ENCODE measurements around the gene EHD4. TPM values are rescaled to one million over a fixed set of nuclear protein-coding genes. Genes with fewer than 3 reads are reported as not detected.

The EHD4 gene
- total RNA-seq, 1 donor from 2014 or later, result 21.1 TPM

DNA sequence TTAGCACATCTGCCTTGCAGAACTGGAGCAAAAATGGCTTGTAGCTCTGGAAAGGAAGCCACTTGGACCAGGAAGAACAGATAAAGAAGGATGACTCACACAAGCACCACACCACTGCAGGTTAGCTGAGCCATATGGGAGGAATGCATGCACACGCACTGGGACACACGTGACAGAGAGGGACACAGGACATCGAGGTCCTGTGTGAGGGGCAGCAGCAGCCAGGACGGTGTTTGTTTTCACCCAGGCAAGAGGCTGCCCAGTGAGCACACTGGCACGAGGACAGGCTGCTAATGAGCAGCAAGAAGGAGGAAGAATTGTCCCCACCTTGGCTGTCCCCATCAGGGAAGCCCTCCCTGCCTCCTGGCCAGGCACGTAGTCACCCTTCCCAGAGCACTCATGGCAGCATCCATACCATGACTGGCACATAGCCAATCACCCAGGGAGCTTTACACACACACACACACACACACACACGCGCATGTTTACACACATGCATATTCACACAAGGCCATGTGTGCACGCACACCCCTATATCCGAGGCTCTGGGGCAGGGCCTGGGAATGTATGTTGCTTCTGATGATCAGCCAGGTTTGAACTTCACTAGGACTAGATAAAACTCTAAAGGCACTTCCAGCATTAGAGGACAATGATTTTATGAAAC is 54.5 kb downstream of the EHD4 start:
- H3K36me3 ChIP-seq (ENCODE audit: control insufficient read depth, insufficient read depth, low read length), result peaks cover 18% of the 10 kb centered on the region
- DNase-seq (ENCODE audit: low read depth) (peak; percentile 78), FAIRE-seq (peak; percentile 81)
- H3K4me3 ChIP-seq (ENCODE audit: low read depth, low read length), result no peak overlapping the region
- TF ChIP-seq, protein P1, sequence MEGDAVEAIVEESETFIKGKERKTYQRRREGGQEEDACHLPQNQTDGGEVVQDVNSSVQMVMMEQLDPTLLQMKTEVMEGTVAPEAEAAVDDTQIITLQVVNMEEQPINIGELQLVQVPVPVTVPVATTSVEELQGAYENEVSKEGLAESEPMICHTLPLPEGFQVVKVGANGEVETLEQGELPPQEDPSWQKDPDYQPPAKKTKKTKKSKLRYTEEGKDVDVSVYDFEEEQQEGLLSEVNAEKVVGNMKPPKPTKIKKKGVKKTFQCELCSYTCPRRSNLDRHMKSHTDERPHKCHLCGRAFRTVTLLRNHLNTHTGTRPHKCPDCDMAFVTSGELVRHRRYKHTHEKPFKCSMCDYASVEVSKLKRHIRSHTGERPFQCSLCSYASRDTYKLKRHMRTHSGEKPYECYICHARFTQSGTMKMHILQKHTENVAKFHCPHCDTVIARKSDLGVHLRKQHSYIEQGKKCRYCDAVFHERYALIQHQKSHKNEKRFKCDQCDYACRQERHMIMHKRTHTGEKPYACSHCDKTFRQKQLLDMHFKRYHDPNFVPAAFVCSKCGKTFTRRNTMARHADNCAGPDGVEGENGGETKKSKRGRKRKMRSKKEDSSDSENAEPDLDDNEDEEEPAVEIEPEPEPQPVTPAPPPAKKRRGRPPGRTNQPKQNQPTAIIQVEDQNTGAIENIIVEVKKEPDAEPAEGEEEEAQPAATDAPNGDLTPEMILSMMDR (IDR thresholded peaks at IDR 0.05; ENCODE audit: insufficient read depth, low read length, severe bottlenecking), result no peak
- H3K27me3 ChIP-seq (ENCODE audit: control insufficient read depth, insufficient read depth, low read length), result no peaks in the 10 kb centered on the region

DNA sequence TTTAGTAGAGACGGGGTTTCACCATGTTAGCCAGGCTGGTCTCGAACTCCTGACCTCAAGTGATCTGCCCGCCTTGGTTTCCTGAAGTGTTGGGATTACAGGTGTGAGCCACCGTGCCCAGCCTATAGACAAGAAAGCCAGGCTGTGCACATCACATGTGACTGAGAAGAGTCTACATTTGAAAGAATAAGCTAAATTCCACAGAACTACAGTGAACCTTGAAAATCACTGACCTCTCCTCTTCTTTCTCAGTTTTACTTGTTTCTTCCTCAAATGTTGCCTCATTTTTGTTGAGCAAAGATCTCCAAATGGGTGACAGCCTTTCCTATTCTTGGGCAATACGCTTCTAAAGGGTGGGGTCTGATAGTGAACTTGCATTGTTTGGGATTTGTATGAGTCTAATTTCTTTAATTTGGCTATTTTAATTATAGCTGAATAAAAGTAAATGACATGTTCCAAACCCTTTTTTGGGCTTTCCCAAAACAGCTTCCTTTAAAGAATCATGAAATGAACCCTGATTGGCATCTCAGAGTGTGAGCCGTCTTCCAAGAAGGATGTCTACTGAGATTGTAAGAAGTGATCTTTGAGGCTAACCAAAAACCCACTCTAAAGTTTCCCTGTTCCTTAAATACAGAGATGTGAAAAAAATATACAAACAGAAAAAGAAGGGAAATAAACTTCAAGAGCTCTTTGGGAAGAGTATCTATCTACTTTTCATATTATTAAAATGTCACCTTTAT is 56.9 kb downstream of the EHD4 start:
- TF ChIP-seq, protein P1 (IDR thresholded peaks at IDR 0.05; ENCODE audit: insufficient read depth, low read length, severe bottlenecking), result no peak
- H3K4me3 ChIP-seq (ENCODE audit: low read depth, low read length), result no peak overlapping the region
- H3K27me3 ChIP-seq (ENCODE audit: control insufficient read depth, insufficient read depth, low read length), result no peaks in the 10 kb centered on the region
- FAIRE-seq (no peak), DNase-seq (ENCODE audit: low read depth) (no peak)
- peaks cover 18% of the 10 kb centered on the region for H3K36me3 ChIP-seq (ENCODE audit: control insufficient read depth, insufficient read depth, low read length)

DNA sequence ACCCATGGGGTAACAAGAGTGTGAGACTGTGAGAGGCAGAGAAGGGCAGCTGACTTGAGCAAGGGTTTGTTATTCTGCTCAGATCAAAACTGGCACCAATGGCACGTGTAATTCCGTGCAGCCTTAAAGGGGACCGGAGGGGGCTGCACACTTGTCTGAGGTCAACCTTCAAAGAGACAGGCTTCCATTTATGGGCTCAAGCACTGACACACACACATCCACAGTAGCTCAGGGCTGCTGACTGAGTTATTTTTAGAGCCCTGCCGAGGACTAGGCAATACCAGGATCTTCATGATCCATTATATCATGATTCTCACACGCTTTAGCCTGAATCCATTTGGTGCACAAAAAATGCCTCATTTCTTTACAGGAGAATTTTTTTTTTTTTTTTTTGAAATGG is 57.9 kb downstream of the EHD4 start:
- FAIRE-seq (no peak), DNase-seq (ENCODE audit: low read depth) (no peak)
- H3K27me3 ChIP-seq (ENCODE audit: control insufficient read depth, insufficient read depth, low read length), result no peaks in the 10 kb centered on the region
- no peak overlapping the region for H3K4me3 ChIP-seq (ENCODE audit: low read depth, low read length)
- peaks cover 17% of the 10 kb centered on the region for H3K36me3 ChIP-seq (ENCODE audit: control insufficient read depth, insufficient read depth, low read length)
- TF ChIP-seq, protein P1 (IDR thresholded peaks at IDR 0.05; ENCODE audit: insufficient read depth, low read length, severe bottlenecking), result no peak

DNA sequence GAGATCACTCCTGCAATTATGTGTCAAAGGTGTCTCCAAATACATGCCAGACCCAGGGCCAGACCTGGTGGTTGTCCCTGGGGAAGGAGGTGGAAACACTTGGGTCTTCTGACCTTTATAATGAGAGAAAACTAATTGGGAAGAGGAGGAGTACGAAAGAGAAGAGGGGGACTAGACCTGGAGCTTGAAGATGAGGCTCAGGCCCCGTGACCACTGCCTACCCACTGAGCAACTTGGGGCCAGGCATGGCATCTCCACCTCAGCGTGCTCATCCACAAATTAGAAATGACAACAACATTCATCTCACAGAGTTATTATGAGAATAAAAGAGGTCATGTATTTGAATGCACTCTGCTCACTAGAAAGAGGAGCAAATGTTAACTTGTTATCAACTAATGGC is 59.1 kb downstream of the EHD4 start:
- H3K36me3 ChIP-seq (ENCODE audit: control insufficient read depth, insufficient read depth, low read length), result peaks cover 18% of the 10 kb centered on the region
- no peaks in the 10 kb centered on the region for H3K27me3 ChIP-seq (ENCODE audit: control insufficient read depth, insufficient read depth, low read length)
- DNase-seq (ENCODE audit: low read depth), result no peak
- no peak for FAIRE-seq
- TF ChIP-seq, protein P1 (IDR thresholded peaks at IDR 0.05; ENCODE audit: insufficient read depth, low read length, severe bottlenecking), result no peak
- H3K4me3 ChIP-seq (ENCODE audit: low read depth, low read length), result no peak overlapping the region

DNA sequence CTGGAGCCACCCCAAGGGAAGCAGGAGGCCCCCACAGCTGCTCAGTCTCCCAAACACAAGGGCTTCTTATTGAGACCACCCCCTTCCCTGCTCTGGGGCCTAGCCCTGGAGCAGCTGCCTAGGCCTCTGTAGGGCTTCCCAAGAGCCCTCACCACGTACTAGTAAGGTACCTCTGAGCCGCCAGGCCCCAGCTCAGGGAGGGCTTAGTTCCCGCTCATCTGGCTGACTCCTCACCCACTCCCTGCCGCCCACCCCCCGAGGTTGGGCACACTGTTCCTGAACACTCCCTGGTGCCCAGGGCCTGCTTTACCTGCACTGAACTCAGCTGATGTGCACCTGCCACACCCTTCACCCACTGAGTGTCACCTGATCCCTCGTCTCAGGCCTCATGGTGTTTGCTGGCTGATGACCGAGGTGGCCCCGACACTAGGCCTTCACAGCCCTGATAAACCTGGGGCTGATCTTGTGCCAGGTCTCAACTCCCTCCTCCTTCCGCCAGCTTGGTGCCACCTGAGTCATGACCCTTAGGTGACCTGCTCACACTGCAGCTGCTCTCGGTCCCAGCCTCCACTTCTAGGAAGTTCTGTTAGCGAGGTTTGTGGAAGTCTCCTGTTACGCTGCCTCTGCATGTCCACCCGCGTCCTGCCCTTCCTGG is 60.5 kb downstream of the EHD4 start:
- TF ChIP-seq, protein P1 (IDR thresholded peaks at IDR 0.05; ENCODE audit: insufficient read depth, low read length, severe bottlenecking), result no peak
- DNase-seq (ENCODE audit: low read depth) (peak; percentile 37), FAIRE-seq (no peak)
- no peak overlapping the region for H3K4me3 ChIP-seq (ENCODE audit: low read depth, low read length)
- H3K27me3 ChIP-seq (ENCODE audit: control insufficient read depth, insufficient read depth, low read length), result no peaks in the 10 kb centered on the region
- H3K36me3 ChIP-seq (ENCODE audit: control insufficient read depth, insufficient read depth, low read length), result peaks cover 20% of the 10 kb centered on the region
